Fibroblast of pulmonary artery (primary cell): ENCODE measurements around the gene UNC5C.
A peak's percentile ranks its signal among the peaks of the same experiment; 100 is the strongest.

ENCODE experiments used
- DNase-seq: peaks from one replicate; pipeline ENCODE4 v3.0.0-alpha.2; 2010; ENCODE audit warnings: low read depth
- H3K4me3 ChIP-seq: replicated peaks from 2 replicates; pipeline ENCODE4 v1.5.1; 2011; ENCODE audit warnings: low read depth, mild to moderate bottlenecking, control low read depth, low read length, moderate library complexity
- CTCF ChIP-seq: IDR thresholded peaks from 2 replicates; pipeline ENCODE4 v1.5.1; 2011; ENCODE audit warnings: mild to moderate bottlenecking, control low read depth, low read length, inconsistent platforms; ENCODE audit errors: missing control alignments

Gene UNC5C

DNA sequence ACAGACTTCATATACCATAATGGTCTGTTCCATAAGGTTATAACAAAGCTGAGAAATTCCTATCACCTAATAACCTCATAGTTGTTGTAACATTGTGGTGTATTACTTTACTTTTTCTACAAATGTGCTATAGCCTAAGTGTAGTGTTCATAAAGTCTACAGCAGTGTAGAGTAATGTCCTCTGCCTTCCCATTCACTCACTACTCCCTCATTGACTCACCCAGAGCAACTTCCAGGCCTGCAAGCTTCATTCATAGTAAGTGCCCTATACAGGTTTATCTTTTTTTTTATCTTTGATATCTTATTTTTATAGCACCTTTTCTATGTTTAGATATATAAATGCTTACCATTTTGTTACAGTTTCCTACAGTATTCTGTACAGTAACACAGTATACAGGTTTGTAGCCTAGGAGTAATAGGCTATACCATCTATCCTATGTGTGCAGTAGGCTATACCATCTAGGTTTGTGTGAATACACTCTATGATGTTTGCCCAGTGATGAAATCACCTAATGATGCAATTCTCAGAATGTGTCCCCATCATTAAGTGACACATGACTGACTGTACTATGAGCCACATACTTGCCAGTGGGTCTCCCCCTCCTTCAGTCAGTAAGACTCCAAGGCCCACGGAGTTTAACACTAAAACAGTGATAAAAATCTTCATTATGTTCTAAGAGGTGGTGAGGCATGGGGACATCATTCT lies 299.9 kb downstream of the UNC5C start:
- no peak for TF ChIP-seq CTCF
- no peak overlapping the region for H3K4me3 ChIP-seq
- DNase-seq, result peak; percentile 4

DNA sequence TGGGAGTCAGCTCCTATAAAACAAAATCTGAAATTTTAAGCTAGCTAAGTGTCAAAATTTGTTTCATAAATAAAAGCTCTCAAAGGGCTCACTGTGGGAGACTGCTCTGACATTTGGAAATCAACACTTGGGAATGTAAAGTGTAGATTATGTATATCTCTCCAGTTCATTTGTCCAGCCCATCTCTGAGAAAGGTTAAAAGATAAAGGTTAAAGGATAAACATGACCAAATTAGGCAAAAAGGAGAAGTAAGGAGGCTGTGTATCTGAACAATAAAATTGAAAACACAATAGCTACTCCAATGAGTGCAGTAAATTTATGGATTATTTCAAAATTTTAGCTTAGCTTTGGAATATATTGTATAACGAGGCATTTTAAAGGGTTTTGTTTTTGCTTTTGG lies 304.9 kb downstream of the UNC5C start:
- TF ChIP-seq CTCF, result no peak

DNA sequence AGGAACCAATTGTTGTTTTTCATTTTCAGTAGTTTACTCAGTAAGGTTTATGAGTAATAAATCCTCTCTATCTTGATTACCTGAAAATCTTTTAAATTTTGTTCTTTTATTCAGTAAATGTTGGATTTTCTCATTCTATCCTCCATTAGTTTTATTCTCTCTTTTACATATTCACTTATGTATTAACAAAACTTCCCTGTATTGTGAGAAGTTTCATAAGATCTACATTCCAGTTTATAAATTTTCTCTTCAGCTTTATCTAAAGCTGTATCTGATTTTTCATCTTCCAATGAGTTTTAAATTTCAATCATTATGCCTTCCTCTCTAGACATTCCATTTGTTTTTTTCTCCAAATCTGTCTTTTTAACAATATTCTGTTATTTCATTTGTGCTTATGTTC lies 310.2 kb downstream of the UNC5C start:
- H3K4me3 ChIP-seq, result no peak overlapping the region
- no peak for TF ChIP-seq CTCF
- DNase-seq, result no peak

More for the DNA sequence above, 304.9 kb downstream of the UNC5C start:
- H3K4me3 ChIP-seq, result no peak overlapping the region
- no peak for DNase-seq

GRCh38 chr4:95232358-95233156 lies 316.2 kb downstream of the UNC5C start:
- DNase-seq, result no peak
- TF ChIP-seq CTCF, result no peak
- no peak overlapping the region for H3K4me3 ChIP-seq

- no peak overlapping the region for H3K4me3 ChIP-seq
- DNase-seq, result no peak
- TF ChIP-seq CTCF, result no peak
Observed at GRCh38 chr4:95231681-95232080, 317.1 kb downstream of the UNC5C start.

- H3K4me3 ChIP-seq, result no peak overlapping the region
- TF ChIP-seq CTCF, result no peak
- DNase-seq, result no peak
Observed at GRCh38 chr4:95225849-95226248, 322.9 kb downstream of the UNC5C start.
